Aortic smooth muscle cell (primary cell): ENCODE results near the gene GSKIP. TPM values are rescaled to one million over a fixed set of nuclear protein-coding genes. Genes with fewer than 3 reads are reported as not detected.

Source experiments
- total RNA-seq: library from RNA; depleted of rRNA; stranded (reverse); fragments of >200 nt; gene quantifications from 2 replicates; pipeline ENCODE4 v1.2.3, GENCODE V29; 2014

GSKIP gene, protein sequence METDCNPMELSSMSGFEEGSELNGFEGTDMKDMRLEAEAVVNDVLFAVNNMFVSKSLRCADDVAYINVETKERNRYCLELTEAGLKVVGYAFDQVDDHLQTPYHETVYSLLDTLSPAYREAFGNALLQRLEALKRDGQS
- total RNA-seq = 20.3 and 34.1 TPM in 2 replicates

GRCh38 chr14:96362965-96363750 is at the start of gene GSKIP, which contains the start of gene ATG2B:
GSKIP (plus strand) TSS chr14:96363526; CDS start chr14:96382248, 18,722 bp downstream.
ATG2B (minus strand) TSS chr14:96363341; CDS start chr14:96362976, 365 bp downstream.

Other genes starting within 250 kb of the GSKIP start
- 0.75 and 6.5 TPM in 2 replicates for gene BDKRB2, start 158.7 kb upstream of the GSKIP start, total RNA-seq
- 0.53 TPM in 1 of 2 replicates, not detected in the other for gene BDKRB1, start 107.3 kb upstream of the GSKIP start, total RNA-seq
- gene ATG2B, start 185 bp upstream of the GSKIP start, total RNA-seq = 29.6 and 36.1 TPM in 2 replicates
- gene AK7, start 28.6 kb downstream of the GSKIP start, total RNA-seq = 0.13 and 0.31 TPM in 2 replicates
- gene PAPOLA, start 138.9 kb downstream of the GSKIP start, total RNA-seq = 66.3 and 72.0 TPM in 2 replicates